Thymus (tissue), 11 donors: Measurements from ENCODE around the gene DYNC2H1. TPM values are rescaled to one million over a fixed set of nuclear protein-coding genes. Genes with fewer than 3 reads are reported as not detected.
"Not testable (repeated sequence)": the region's sequence is repeated elsewhere in the genome, so short reads cannot be mapped to it uniquely, and the experiment has no call there.

Experiments
- DNase-seq, 9 donors: peaks; one replicate each; pipeline ENCODE4 v3.0.0-alpha.2; 2013; ENCODE audit warnings: low spot score in 9 of 9, low read depth in 6 of 9, missing footprints in 1 of 9
- H3K27ac ChIP-seq, 2 donors: one replicate each; pipeline ENCODE4 v1.5.1; 2013; ENCODE audit warnings: control low read depth in 1 of 2, low read depth in 1 of 2, low read length in 1 of 2, mild to moderate bottlenecking in 1 of 2, moderate library complexity in 1 of 2
- H3K27me3 ChIP-seq, 2 donors: one replicate each; pipeline ENCODE4 v1.5.1; 2013; ENCODE audit warnings: low read length in 1 of 2; ENCODE audit not compliant: control insufficient read depth in 2 of 2, insufficient read depth in 1 of 2
- H3K36me3 ChIP-seq, 2 donors: one replicate each; pipeline ENCODE4 v1.5.1; 2013; ENCODE audit warnings: low read length in 1 of 2, mild to moderate bottlenecking in 1 of 2, moderate library complexity in 1 of 2; ENCODE audit not compliant: control insufficient read depth in 2 of 2, insufficient read depth in 2 of 2
- H3K4me1 ChIP-seq, 2 donors: one replicate each; pipeline ENCODE4 v1.5.1; 2013; ENCODE audit warnings: low read length in 2 of 2; ENCODE audit not compliant: control insufficient read depth in 2 of 2, insufficient read depth in 2 of 2
- H3K4me3 ChIP-seq, 2 donors: one replicate each; pipeline ENCODE4 v1.5.1; 2013; ENCODE audit warnings: low read length in 2 of 2, control low read depth in 1 of 2, mild to moderate bottlenecking in 1 of 2
- H3K9me3 ChIP-seq, 2 donors: one replicate each; pipeline ENCODE4 v1.5.1; 2013; ENCODE audit warnings: low read length in 1 of 2, mild to moderate bottlenecking in 1 of 2; ENCODE audit not compliant: control insufficient read depth in 2 of 2, insufficient read depth in 1 of 2
- WGBS: extraction: QIAGEN DNeasy Blood & Tissue Kit; methylation state at CpG from one replicate; pipeline ENCODE4 v1.1.7; 2013; 5-methylcytosine and 5-hydroxymethylcytosine counted together
- polyA plus RNA-seq: library from polyadenylated mRNA; stranded (reverse); fragments of 200-250 nt; gene quantifications from one replicate; pipeline ENCODE4 v1.2.3, GENCODE V29; 2013
- total RNA-seq: library from RNA; stranded (reverse); fragments of 120-200 nt; gene quantifications from one replicate; pipeline ENCODE4 v1.2.4, GENCODE V29; 2013
- donor health status: healthy.

Gene DYNC2H1
- total and polyA plus RNA-seq, 2 donors = 5.5 to 13.6 TPM

- no peak for DNase-seq
- H3K9me3 ChIP-seq = peaks cover 0 to 1% of the 10 kb centered on the region in 2 donors
- WGBS = 72% methylated on average over 1 of the region's 1 CpG
- H3K4me3 ChIP-seq = no peak overlapping the region
- no peaks in the 10 kb centered on the region for H3K4me1 ChIP-seq
- H3K27ac ChIP-seq = no peak overlapping the region
- H3K27me3 ChIP-seq = no peaks in the 10 kb centered on the region
- H3K36me3 ChIP-seq = no peaks in the 10 kb centered on the region
These were observed 255.5 kb downstream of the DYNC2H1 start for GRCh38 chr11:103364687-103365086.

- no peaks in the 10 kb centered on the region for H3K4me1 ChIP-seq
- no peak for DNase-seq
- H3K9me3 ChIP-seq = peaks cover 0 to 4% of the 10 kb centered on the region in 2 donors
- no peaks in the 10 kb centered on the region for H3K36me3 ChIP-seq
- H3K4me3 ChIP-seq = no peak overlapping the region
- no peak overlapping the region for H3K27ac ChIP-seq
- 94% methylated on average over 3 of the region's 3 CpGs for WGBS
- no peaks in the 10 kb centered on the region for H3K27me3 ChIP-seq
These were observed 258.4 kb downstream of the DYNC2H1 start for GRCh38 chr11:103367650-103368049.

GRCh38 chr11:103368145-103368544, 258.9 kb downstream of the DYNC2H1 start:
- no peaks in the 10 kb centered on the region for H3K27me3 ChIP-seq
- WGBS = 81% methylated on average over 1 of the region's 1 CpG
- H3K9me3 ChIP-seq = peaks cover 0 to 4% of the 10 kb centered on the region in 2 donors
- H3K4me1 ChIP-seq = no peaks in the 10 kb centered on the region
- no peak for DNase-seq
- no peak overlapping the region for H3K27ac ChIP-seq
- no peaks in the 10 kb centered on the region for H3K36me3 ChIP-seq
- no peak overlapping the region for H3K4me3 ChIP-seq

- DNase-seq = no peak
- Histone ChIP-seq H3K4me3 (no peak overlapping the region), H3K36me3 (no peaks in the 10 kb centered on the region), H3K9me3 (peaks cover 0 to 8% of the 10 kb centered on the region in 2 donors), H3K27me3 (no peaks in the 10 kb centered on the region), H3K27ac (no peak overlapping the region), H3K4me1 (no peaks in the 10 kb centered on the region)
- 29% methylated on average over 1 of the region's 1 CpG for WGBS
These were observed 260.9 kb downstream of the DYNC2H1 start for GRCh38 chr11:103370076-103370475.

GRCh38 chr11:103372906-103373305, 263.7 kb downstream of the DYNC2H1 start:
- DNase-seq = no peak
- Histone ChIP-seq H3K27ac (no peak overlapping the region), H3K9me3 (peaks cover 0 to 12% of the 10 kb centered on the region in 2 donors), H3K4me3 (no peak overlapping the region), H3K36me3 (no peaks in the 10 kb centered on the region), H3K4me1 (no peaks in the 10 kb centered on the region), H3K27me3 (no peaks in the 10 kb centered on the region)
- 91% methylated on average over 2 of the region's 2 CpGs for WGBS

- WGBS = 31% methylated on average over 3 of the region's 3 CpGs
- H3K9me3 ChIP-seq = peaks cover 0 to 12% of the 10 kb centered on the region in 2 donors
- not testable (repeated sequence) for H3K27ac ChIP-seq, H3K27me3 ChIP-seq, H3K36me3 ChIP-seq, H3K4me3 ChIP-seq, DNase-seq, H3K4me1 ChIP-seq
These were observed 265.0 kb downstream of the DYNC2H1 start for GRCh38 chr11:103374227-103374626.

- no peaks in the 10 kb centered on the region for H3K36me3 ChIP-seq
- no peak overlapping the region for H3K27ac ChIP-seq
- WGBS = 80% methylated on average over 2 of the region's 2 CpGs
- H3K4me3 ChIP-seq = no peak overlapping the region
- no peaks in the 10 kb centered on the region for H3K4me1 ChIP-seq
- H3K27me3 ChIP-seq = no peaks in the 10 kb centered on the region
- H3K9me3 ChIP-seq = peaks cover 0 to 8% of the 10 kb centered on the region in 2 donors
- no peak for DNase-seq
These were observed 269.7 kb downstream of the DYNC2H1 start for GRCh38 chr11:103378931-103379330.

GRCh38 chr11:103380031-103380430, 270.8 kb downstream of the DYNC2H1 start:
- Histone ChIP-seq H3K4me1 (no peaks in the 10 kb centered on the region), H3K9me3 (peaks cover 0 to 4% of the 10 kb centered on the region in 2 donors), H3K27ac (no peak overlapping the region), H3K4me3 (no peak overlapping the region), H3K36me3 (no peaks in the 10 kb centered on the region), H3K27me3 (no peaks in the 10 kb centered on the region)
- DNase-seq = no peak
- WGBS = 82% methylated on average over 3 of the region's 3 CpGs

- no peak overlapping the region for H3K27ac ChIP-seq
- no peaks in the 10 kb centered on the region for H3K36me3 ChIP-seq
- no peaks in the 10 kb centered on the region for H3K4me1 ChIP-seq
- DNase-seq = no peak
- no peak overlapping the region for H3K4me3 ChIP-seq
- no peaks in the 10 kb centered on the region for H3K27me3 ChIP-seq
- H3K9me3 ChIP-seq = no peaks in the 10 kb centered on the region
These were observed 275.4 kb downstream of the DYNC2H1 start for GRCh38 chr11:103384652-103385051.

GRCh38 chr11:103395612-103396011, 286.4 kb downstream of the DYNC2H1 start:
- no peaks in the 10 kb centered on the region for H3K4me1 ChIP-seq
- peaks cover 0 to 6% of the 10 kb centered on the region in 2 donors for H3K9me3 ChIP-seq
- whole genome bisulfite sequencing = 85% methylated on average over 2 of the region's 2 CpGs
- no peak overlapping the region for H3K4me3 ChIP-seq
- H3K36me3 ChIP-seq = no peaks in the 10 kb centered on the region
- no peaks in the 10 kb centered on the region for H3K27me3 ChIP-seq
- no peak overlapping the region for H3K27ac ChIP-seq
- no peak for DNase-seq
